ENCODE data around the gene SPDYC. TPM values are rescaled to one million over a fixed set of nuclear protein-coding genes. Genes with fewer than 3 reads are reported as not detected.

Gene SPDYC
- total and polyA plus RNA-seq, 2 experiments from 2014 or later: 0.27 TPM; not detected in 1

GRCh38 chr11:65215441-65216076, 45.5 kb downstream of the SPDYC start:
- peaks cover 20% of the 10 kb centered on the region for H3K27me3 Mint-ChIP-seq (ENCODE audit: insufficient read depth, low read depth, poor library complexity)
- no peak for DNase-seq (ENCODE audit: low spot score)
- Histone ChIP-seq H3K36me3 (ENCODE audit: insufficient read depth) (no peaks in the 10 kb centered on the region), H3K79me2 (replicated peaks; ENCODE audit: insufficient read depth) (no peaks in the 10 kb centered on the region), H2AFZ (no peak overlapping the region), H3K4me1 (ENCODE audit: insufficient read depth) (peaks cover 37% of the 10 kb centered on the region), H3K27me3 (ENCODE audit: insufficient read depth) (no peaks in the 10 kb centered on the region), H4K20me1 (replicated peaks; ENCODE audit: insufficient read depth) (no peaks in the 10 kb centered on the region), H3K9me2 (ENCODE audit: insufficient read depth) (no peaks in the 10 kb centered on the region), H3K27ac (ENCODE audit: low read depth) (peak overlapping the region; percentile 36; the same call in 1 of the 2 replicates), H3K4me3 (0 out of 2 replicates have a peak overlapping the region, but pooled peaks have one; percentile 23), H3F3A (replicated peaks; ENCODE audit: low read depth) (peaks cover 22% of the 10 kb centered on the region), H3K4me2 (peak overlapping the region; percentile 64; the same call in 1 of the 2 replicates)
- peaks cover 57% of the 10 kb centered on the region for H3K4me1 Mint-ChIP-seq
- no peak for ATAC-seq
- H3K36me3 Mint-ChIP-seq (ENCODE audit: low read depth): peaks cover 13% of the 10 kb centered on the region
- peak overlapping the region; percentile 58 for H3K4me3 Mint-ChIP-seq
- H3K27ac Mint-ChIP-seq: peak overlapping the region; percentile 37
- TF ChIP-seq EZH2 (IDR thresholded peaks at IDR 0.05; ENCODE audit: low read depth, unreplicated experiment) (no peak), NANOG (IDR thresholded peaks at IDR 0.05; ENCODE audit: borderline replicate concordance) (no peak), CTCF (conservative IDR thresholded peaks at IDR 0.05; ENCODE audit: low read depth in 2 of 2) (no peak), JUNB (IDR thresholded peaks at IDR 0.05; ENCODE audit: unreplicated experiment) (no peak), EZH2phosphoT487 (IDR thresholded peaks at IDR 0.05; ENCODE audit: unreplicated experiment) (no peak), REST (IDR thresholded peaks at IDR 0.05; ENCODE audit: unreplicated experiment) (no peak), POLR2AphosphoS5 (IDR thresholded peaks at IDR 0.05; ENCODE audit: low read depth) (no peak), ZNF462 (CRISPR knock-in tag; IDR thresholded peaks at IDR 0.05) (no peak)
- no peaks in the 10 kb centered on the region for H3K9me3 Mint-ChIP-seq
